Neural progenitor cell (in vitro differentiated cells): Measurements from ENCODE around the gene DUSP19. TPM values are rescaled to one million over a fixed set of nuclear protein-coding genes. Genes with fewer than 3 reads are reported as not detected.

Experiments
- DNase-seq: peaks from one replicate; pipeline ENCODE4 v3.0.0-alpha.2; 2016; ENCODE audit warnings: low spot score
- H2AFZ ChIP-seq: fragments of 200-600 bp; sonication (generic); replicated peaks from 2 replicates; pipeline ENCODE4 v1.6.1; 2016; ENCODE audit warnings: antibody characterized with exemption
- H3F3A ChIP-seq: fragments of 200-600 bp; sonication (generic); 2 replicates; pipeline ENCODE4 v1.6.1; 2016; ENCODE audit warnings: antibody characterized with exemption, low read depth
- H3K27ac ChIP-seq: fragments of 200-600 bp; sonication (generic); 2 replicates; pipeline ENCODE4 v1.5.1; 2016; ENCODE audit warnings: mild to moderate bottlenecking
- H3K27me3 ChIP-seq: fragments of 200-600 bp; sonication (generic); 2 replicates; pipeline ENCODE4 v1.6.1; 2016; ENCODE audit warnings: mild to moderate bottlenecking, moderate library complexity
- H3K36me3 ChIP-seq: fragments of 200-600 bp; sonication (generic); 2 replicates; pipeline ENCODE4 v1.5.1; 2016
- H3K4me1 ChIP-seq: fragments of 200-600 bp; sonication (generic); 2 replicates; pipeline ENCODE4 v1.6.1; 2016; ENCODE audit warnings: mixed run types
- H3K4me2 ChIP-seq: fragments of 200-600 bp; sonication (generic); 2 replicates; pipeline ENCODE4 v1.6.1; 2016
- H3K4me3 ChIP-seq: fragments of 200-600 bp; sonication (generic); 2 replicates; pipeline ENCODE4 v1.5.1; 2016
- H3K79me2 ChIP-seq: fragments of 200-600 bp; sonication (generic); 2 replicates; pipeline ENCODE4 v1.6.1; 2016; ENCODE audit warnings: low read depth
- H3K9ac ChIP-seq: fragments of 200-600 bp; sonication (generic); 2 replicates; pipeline ENCODE4 v1.6.1; 2016
- H3K9me3 ChIP-seq: fragments of 200-600 bp; sonication (generic); 2 replicates; pipeline ENCODE4 v1.5.1; 2016; ENCODE audit warnings: low read depth
- H4K20me1 ChIP-seq: fragments of 200-600 bp; sonication (generic); 2 replicates; pipeline ENCODE4 v1.6.1; 2016; ENCODE audit warnings: low read depth
- H3K27ac Mint-ChIP-seq: 3 replicates; pipeline ENCODE4 v1.8.0; 2021; ENCODE audit warnings: mixed read lengths
- H3K27me3 Mint-ChIP-seq: 2 replicates; pipeline ENCODE4 v1.8.0; 2022; ENCODE audit warnings: low read depth, mild to moderate bottlenecking, inconsistent platforms, moderate library complexity, mixed read lengths; ENCODE audit not compliant: insufficient read depth
- H3K36me3 Mint-ChIP-seq: 3 replicates; pipeline ENCODE4 v1.8.0; 2021; ENCODE audit warnings: mixed read lengths
- H3K4me1 Mint-ChIP-seq: 3 replicates; pipeline ENCODE4 v1.8.0; 2021; ENCODE audit warnings: mixed read lengths
- H3K4me3 Mint-ChIP-seq: 3 replicates; pipeline ENCODE4 v1.8.0; 2021; ENCODE audit warnings: mild to moderate bottlenecking, moderate library complexity, mixed read lengths
- H3K9me3 Mint-ChIP-seq: 3 replicates; pipeline ENCODE4 v1.8.0; 2020; ENCODE audit warnings: mixed read lengths
- CTCF ChIP-seq: fragments of 200-600 bp; sonication (generic); IDR thresholded peaks from 2 replicates; pipeline ENCODE4 v1.5.1; 2017; ENCODE audit warnings: antibody characterized with exemption, mild to moderate bottlenecking
- EZH2 ChIP-seq: fragments of 200-600 bp; sonication (generic); IDR thresholded peaks from 2 replicates; pipeline ENCODE4 v1.6.1; 2017; ENCODE audit warnings: antibody characterized with exemption, mild to moderate bottlenecking, moderate library complexity
- EZH2phosphoT487 ChIP-seq: fragments of 200-600 bp; sonication (generic); IDR thresholded peaks from 2 replicates; pipeline ENCODE4 v1.6.1; 2017; ENCODE audit warnings: antibody characterized with exemption
- total RNA-seq: library from RNA; depleted of rRNA; stranded (reverse); fragments of >200 nt; gene quantifications from 2 replicates; pipeline ENCODE4 v1.2.3, GENCODE V29; 2015; ENCODE audit warnings: low replicate concordance

DUSP19 gene
- total RNA-seq, 1 donor from 2014 or later: 6.7 TPM

GRCh38 chr2:183037074-183037552 is 41.4 kb upstream of the DUSP19 start:
- H3K27me3 Mint-ChIP-seq: peaks cover 2% of the 10 kb centered on the region
- Histone ChIP-seq H3K4me1 (peaks cover 35% of the 10 kb centered on the region), H3F3A (peaks cover 10% of the 10 kb centered on the region), H3K4me2 (peak overlapping the region; percentile 88), H3K4me3 (peak overlapping the region; percentile 97), H2AFZ (peak overlapping the region; percentile 70), H3K9ac (peak overlapping the region; percentile 95), H3K36me3 (no peaks in the 10 kb centered on the region), H3K27me3 (peaks cover 21% of the 10 kb centered on the region), H4K20me1 (peaks cover 51% of the 10 kb centered on the region), H3K79me2 (peaks cover 60% of the 10 kb centered on the region), H3K27ac (peak overlapping the region; percentile 99), H3K9me3 (no peaks in the 10 kb centered on the region)
- DNase-seq: no peak
- H3K4me1 Mint-ChIP-seq: peaks cover 28% of the 10 kb centered on the region
- H3K36me3 Mint-ChIP-seq: no peaks in the 10 kb centered on the region
- peak overlapping the region; percentile 95 for H3K4me3 Mint-ChIP-seq
- peak overlapping the region; percentile 90 for H3K27ac Mint-ChIP-seq
- no peaks in the 10 kb centered on the region for H3K9me3 Mint-ChIP-seq
- TF ChIP-seq EZH2phosphoT487 (no peak), EZH2 (no peak), CTCF (no peak)

- Histone ChIP-seq H3K4me1 (peaks cover 35% of the 10 kb centered on the region), H3K79me2 (peaks cover 54% of the 10 kb centered on the region), H3K9me3 (no peaks in the 10 kb centered on the region), H2AFZ (peak overlapping the region; percentile 70), H3K4me3 (peak overlapping the region; percentile 97), H4K20me1 (peaks cover 45% of the 10 kb centered on the region), H3K27me3 (peaks cover 21% of the 10 kb centered on the region), H3K4me2 (peak overlapping the region; percentile 88), H3K27ac (peak overlapping the region; percentile 99), H3K9ac (peak overlapping the region; percentile 95), H3F3A (peaks cover 10% of the 10 kb centered on the region), H3K36me3 (no peaks in the 10 kb centered on the region)
- H3K27ac Mint-ChIP-seq: peak overlapping the region; percentile 90
- peak overlapping the region; percentile 95 for H3K4me3 Mint-ChIP-seq
- no peaks in the 10 kb centered on the region for H3K9me3 Mint-ChIP-seq
- no peak for TF ChIP-seq CTCF
- no peak for TF ChIP-seq EZH2
- TF ChIP-seq EZH2phosphoT487: no peak
- peaks cover 28% of the 10 kb centered on the region for H3K4me1 Mint-ChIP-seq
- H3K27me3 Mint-ChIP-seq: peaks cover 2% of the 10 kb centered on the region
- DNase-seq: peak; percentile 76
- H3K36me3 Mint-ChIP-seq: no peaks in the 10 kb centered on the region
Measured at GRCh38 chr2:183037553-183038340, 40.8 kb upstream of the DUSP19 start.

- Histone ChIP-seq H3K27me3 (peaks cover 21% of the 10 kb centered on the region), H3K9ac (peak within 1 kb of the TSS; percentile 95), H3K79me2 (peaks cover 45% of the 10 kb centered on the region), H4K20me1 (peaks cover 36% of the 10 kb centered on the region), H3K9me3 (no peaks in the 10 kb centered on the region), H3K36me3 (no peaks in the 10 kb centered on the region), H2AFZ (peak within 1 kb of the TSS; percentile 99), H3K4me3 (peak within 1 kb of the TSS; percentile 97), H3K4me2 (peak within 1 kb of the TSS; percentile 88), H3K27ac (peak within 1 kb of the TSS; percentile 99), H3K4me1 (peaks cover 31% of the 10 kb centered on the region), H3F3A (peaks cover 10% of the 10 kb centered on the region)
- Mint-ChIP-seq H3K4me3 (peak within 1 kb of the TSS; percentile 95), H3K27ac (peak within 1 kb of the TSS; percentile 90), H3K36me3 (no peaks in the 10 kb centered on the region), H3K27me3 (peaks cover 4% of the 10 kb centered on the region), H3K4me1 (peaks cover 28% of the 10 kb centered on the region), H3K9me3 (no peaks in the 10 kb centered on the region)
- TF ChIP-seq EZH2 (peak; percentile 28), CTCF (peak; percentile 83), EZH2phosphoT487 (no peak)
- peak; percentile 95 for DNase-seq
Measured at GRCh38 chr2:183038341-183039300, 39.9 kb upstream of the DUSP19 start, which contains the start of gene NCKAP1. TSS of gene NCKAP1 (minus strand) at chr2:183038457. CDS start at chr2:183038099, 358 bp downstream.
